C4-2B (cell line): ENCODE results near the gene LACTBL1.

Source experiments
- CTCF ChIP-seq: fragments of 450-650 bp; conservative IDR thresholded peaks from 2 replicates; pipeline ENCODE4 v1.5.1; 2017; ENCODE audit warnings: mild to moderate bottlenecking
- ZFX ChIP-seq: fragments of 450-650 bp; IDR thresholded peaks from 2 replicates; pipeline ENCODE4 v1.6.1; 2017

GRCh38 chr1:22910286-22910685 is 62.4 kb downstream of the LACTBL1 start:
- no peak for TF ChIP-seq CTCF
- no peak for TF ChIP-seq ZFX
